Measurements from ENCODE around the gene TRMT61A. TPM values are rescaled to one million over a fixed set of nuclear protein-coding genes. Genes with fewer than 3 reads are reported as not detected.

The TRMT61A gene
- total and polyA plus RNA-seq, 2 of the 13 experiments (the other 11 are each of a cell fraction or from before 2014, with no cell fraction given), result 6.5 to 13.6 TPM

DNA sequence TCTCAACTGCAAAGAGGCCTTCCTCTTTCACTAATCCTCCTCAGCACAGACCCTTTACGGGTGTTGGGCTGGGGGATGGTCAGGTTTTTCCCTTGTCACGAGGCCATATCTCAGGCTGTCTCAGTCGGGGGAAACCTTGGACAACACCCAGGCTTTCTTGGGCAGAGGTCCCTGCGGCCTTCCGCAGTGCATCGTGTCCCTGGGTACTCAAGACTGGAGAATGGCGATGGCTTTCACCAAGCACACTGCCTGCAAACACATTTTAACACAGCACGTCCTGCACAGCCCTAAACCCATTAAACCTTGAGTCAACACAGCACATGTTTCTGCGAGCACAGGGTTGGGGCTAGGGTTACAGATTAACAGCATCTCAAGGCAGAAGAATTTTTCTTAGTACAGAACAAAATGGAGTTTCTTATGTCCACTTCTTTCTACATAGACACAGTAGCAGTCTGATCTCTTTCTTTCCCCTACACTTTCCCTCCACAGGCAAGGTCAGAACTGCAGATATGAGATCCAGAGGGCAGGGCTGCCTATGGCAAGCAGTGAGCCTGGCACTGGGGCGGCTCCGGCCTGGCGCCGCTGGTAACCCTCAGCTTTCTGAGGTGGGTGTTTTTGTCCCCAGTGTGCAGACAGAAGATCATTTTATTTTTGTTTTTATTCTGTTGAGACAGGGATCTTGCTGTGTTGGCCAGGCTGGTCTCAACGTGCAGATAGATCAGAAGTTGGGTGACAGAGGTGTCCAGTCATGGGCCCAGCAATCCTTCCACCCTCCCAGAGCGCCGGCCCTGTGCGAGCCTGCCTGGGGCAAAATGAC, 3.4 kb upstream of the TRMT61A start (continued):
- TF ChIP-seq, protein P1, sequence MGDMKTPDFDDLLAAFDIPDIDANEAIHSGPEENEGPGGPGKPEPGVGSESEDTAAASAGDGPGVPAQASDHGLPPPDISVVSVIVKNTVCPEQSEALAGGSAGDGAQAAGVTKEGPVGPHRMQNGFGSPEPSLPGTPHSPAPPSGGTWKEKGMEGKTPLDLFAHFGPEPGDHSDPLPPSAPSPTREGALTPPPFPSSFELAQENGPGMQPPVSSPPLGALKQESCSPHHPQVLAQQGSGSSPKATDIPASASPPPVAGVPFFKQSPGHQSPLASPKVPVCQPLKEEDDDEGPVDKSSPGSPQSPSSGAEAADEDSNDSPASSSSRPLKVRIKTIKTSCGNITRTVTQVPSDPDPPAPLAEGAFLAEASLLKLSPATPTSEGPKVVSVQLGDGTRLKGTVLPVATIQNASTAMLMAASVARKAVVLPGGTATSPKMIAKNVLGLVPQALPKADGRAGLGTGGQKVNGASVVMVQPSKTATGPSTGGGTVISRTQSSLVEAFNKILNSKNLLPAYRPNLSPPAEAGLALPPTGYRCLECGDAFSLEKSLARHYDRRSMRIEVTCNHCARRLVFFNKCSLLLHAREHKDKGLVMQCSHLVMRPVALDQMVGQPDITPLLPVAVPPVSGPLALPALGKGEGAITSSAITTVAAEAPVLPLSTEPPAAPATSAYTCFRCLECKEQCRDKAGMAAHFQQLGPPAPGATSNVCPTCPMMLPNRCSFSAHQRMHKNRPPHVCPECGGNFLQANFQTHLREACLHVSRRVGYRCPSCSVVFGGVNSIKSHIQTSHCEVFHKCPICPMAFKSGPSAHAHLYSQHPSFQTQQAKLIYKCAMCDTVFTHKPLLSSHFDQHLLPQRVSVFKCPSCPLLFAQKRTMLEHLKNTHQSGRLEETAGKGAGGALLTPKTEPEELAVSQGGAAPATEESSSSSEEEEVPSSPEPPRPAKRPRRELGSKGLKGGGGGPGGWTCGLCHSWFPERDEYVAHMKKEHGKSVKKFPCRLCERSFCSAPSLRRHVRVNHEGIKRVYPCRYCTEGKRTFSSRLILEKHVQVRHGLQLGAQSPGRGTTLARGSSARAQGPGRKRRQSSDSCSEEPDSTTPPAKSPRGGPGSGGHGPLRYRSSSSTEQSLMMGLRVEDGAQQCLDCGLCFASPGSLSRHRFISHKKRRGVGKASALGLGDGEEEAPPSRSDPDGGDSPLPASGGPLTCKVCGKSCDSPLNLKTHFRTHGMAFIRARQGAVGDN (CRISPR knock-in tag; IDR thresholded peaks at IDR 0.05), result peak; percentile 82
- TF ChIP-seq PITX1 (CRISPR knock-in tag; IDR thresholded peaks at IDR 0.05), result peak; percentile 97
- TF ChIP-seq, protein P2, sequence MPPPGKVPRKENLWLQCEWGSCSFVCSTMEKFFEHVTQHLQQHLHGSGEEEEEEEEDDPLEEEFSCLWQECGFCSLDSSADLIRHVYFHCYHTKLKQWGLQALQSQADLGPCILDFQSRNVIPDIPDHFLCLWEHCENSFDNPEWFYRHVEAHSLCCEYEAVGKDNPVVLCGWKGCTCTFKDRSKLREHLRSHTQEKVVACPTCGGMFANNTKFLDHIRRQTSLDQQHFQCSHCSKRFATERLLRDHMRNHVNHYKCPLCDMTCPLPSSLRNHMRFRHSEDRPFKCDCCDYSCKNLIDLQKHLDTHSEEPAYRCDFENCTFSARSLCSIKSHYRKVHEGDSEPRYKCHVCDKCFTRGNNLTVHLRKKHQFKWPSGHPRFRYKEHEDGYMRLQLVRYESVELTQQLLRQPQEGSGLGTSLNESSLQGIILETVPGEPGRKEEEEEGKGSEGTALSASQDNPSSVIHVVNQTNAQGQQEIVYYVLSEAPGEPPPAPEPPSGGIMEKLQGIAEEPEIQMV (CRISPR knock-in tag; IDR thresholded peaks at IDR 0.05; ENCODE audit: low read depth), result 0 out of 2 replicates have a peak, but pooled peaks have one; percentile 27
- 0 out of 2 replicates have a peak, but pooled peaks have one; percentile 31 for TF ChIP-seq SATB2 (CRISPR knock-in tag; IDR thresholded peaks at IDR 0.05)
- TF ChIP-seq ERF (CRISPR knock-in tag; IDR thresholded peaks at IDR 0.05), result peak; percentile 31; the same call in 1 of the 2 replicates
- TF ChIP-seq MYC (CRISPR knock-in tag; IDR thresholded peaks at IDR 0.05; ENCODE audit: borderline replicate concordance), result peak; percentile 88
- 0 out of 2 replicates have a peak, but pooled peaks have one; percentile 16 for TF ChIP-seq NFKB2 (CRISPR knock-in tag; IDR thresholded peaks at IDR 0.05; ENCODE audit: borderline replicate concordance)
- TF ChIP-seq ISL2 (CRISPR knock-in tag; IDR thresholded peaks at IDR 0.05), result 0 out of 2 replicates have a peak, but pooled peaks have one; percentile 20
- TF ChIP-seq POLR2A (IDR thresholded peaks at IDR 0.05; ENCODE audit: insufficient read depth in 1 of 2, low read depth in 2 of 2, low read length in 2 of 2), result peak; percentile 58 to 76; a peak in 3 of 4 replicates
- TF ChIP-seq GATAD2A (CRISPR knock-in tag; IDR thresholded peaks at IDR 0.05), result peak; percentile 11; the same call in 1 of the 2 replicates
- TF ChIP-seq, protein P3, sequence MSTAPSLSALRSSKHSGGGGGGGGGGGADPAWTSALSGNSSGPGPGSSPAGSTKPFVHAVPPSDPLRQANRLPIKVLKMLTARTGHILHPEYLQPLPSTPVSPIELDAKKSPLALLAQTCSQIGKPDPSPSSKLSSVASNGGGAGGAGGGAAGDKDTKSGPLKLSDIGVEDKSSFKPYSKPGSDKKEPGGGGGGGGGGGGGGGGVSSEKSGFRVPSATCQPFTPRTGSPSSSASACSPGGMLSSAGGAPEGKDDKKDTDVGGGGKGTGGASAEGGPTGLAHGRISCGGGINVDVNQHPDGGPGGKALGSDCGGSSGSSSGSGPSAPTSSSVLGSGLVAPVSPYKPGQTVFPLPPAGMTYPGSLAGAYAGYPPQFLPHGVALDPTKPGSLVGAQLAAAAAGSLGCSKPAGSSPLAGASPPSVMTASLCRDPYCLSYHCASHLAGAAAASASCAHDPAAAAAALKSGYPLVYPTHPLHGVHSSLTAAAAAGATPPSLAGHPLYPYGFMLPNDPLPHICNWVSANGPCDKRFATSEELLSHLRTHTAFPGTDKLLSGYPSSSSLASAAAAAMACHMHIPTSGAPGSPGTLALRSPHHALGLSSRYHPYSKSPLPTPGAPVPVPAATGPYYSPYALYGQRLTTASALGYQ (CRISPR knock-in tag; IDR thresholded peaks at IDR 0.05), result 0 out of 2 replicates have a peak, but pooled peaks have one; percentile 22
- peak; percentile 11; the same call in 1 of the 2 replicates for TF ChIP-seq ZNF430 (CRISPR knock-in tag; IDR thresholded peaks at IDR 0.05)
- peak; percentile 77; the same call in 1 of the 2 replicates for TF ChIP-seq TARDBP (CRISPR knock-in tag; IDR thresholded peaks at IDR 0.05)
- TF ChIP-seq BRD4 (CRISPR knock-in tag; IDR thresholded peaks at IDR 0.05), result peak; percentile 91
- peak; percentile 15; the same call in 1 of the 2 replicates for TF ChIP-seq ZSCAN9 (CRISPR knock-in tag; IDR thresholded peaks at IDR 0.05; ENCODE audit: borderline replicate concordance)
- peak; percentile 57; the same call in 1 of the 2 replicates for TF ChIP-seq POLR2G (IDR thresholded peaks at IDR 0.05; ENCODE audit: low read depth, low read length)
- TF ChIP-seq, protein P4, sequence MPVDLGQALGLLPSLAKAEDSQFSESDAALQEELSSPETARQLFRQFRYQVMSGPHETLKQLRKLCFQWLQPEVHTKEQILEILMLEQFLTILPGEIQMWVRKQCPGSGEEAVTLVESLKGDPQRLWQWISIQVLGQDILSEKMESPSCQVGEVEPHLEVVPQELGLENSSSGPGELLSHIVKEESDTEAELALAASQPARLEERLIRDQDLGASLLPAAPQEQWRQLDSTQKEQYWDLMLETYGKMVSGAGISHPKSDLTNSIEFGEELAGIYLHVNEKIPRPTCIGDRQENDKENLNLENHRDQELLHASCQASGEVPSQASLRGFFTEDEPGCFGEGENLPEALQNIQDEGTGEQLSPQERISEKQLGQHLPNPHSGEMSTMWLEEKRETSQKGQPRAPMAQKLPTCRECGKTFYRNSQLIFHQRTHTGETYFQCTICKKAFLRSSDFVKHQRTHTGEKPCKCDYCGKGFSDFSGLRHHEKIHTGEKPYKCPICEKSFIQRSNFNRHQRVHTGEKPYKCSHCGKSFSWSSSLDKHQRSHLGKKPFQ (CRISPR knock-in tag; IDR thresholded peaks at IDR 0.05; ENCODE audit: insufficient replicate concordance), result peak; percentile 35
- peak; percentile 50; the same call in 1 of the 2 replicates for TF ChIP-seq KLF12 (CRISPR knock-in tag; IDR thresholded peaks at IDR 0.05; ENCODE audit: borderline replicate concordance)
- 0 out of 2 replicates have a peak, but pooled peaks have one; percentile 28 for TF ChIP-seq ZNF256 (CRISPR knock-in tag; conservative IDR thresholded peaks at IDR 0.05)
- 0 out of 2 replicates have a peak, but pooled peaks have one; percentile 10 for TF ChIP-seq SIN3A (IDR thresholded peaks at IDR 0.05; ENCODE audit: borderline replicate concordance, low read depth, low read length)
- TF ChIP-seq SAP130 (CRISPR knock-in tag; IDR thresholded peaks at IDR 0.05; ENCODE audit: low read depth), result peak; percentile 74
